ENCODE data around the gene METTL2B. TPM values are rescaled to one million over a fixed set of nuclear protein-coding genes. Genes with fewer than 3 reads are reported as not detected.
"Not testable (repeated sequence)": the region's sequence is repeated elsewhere in the genome, so short reads cannot be mapped to it uniquely, and the experiment has no call there.

METTL2B gene
- total and polyA plus RNA-seq, 4 experiments from 2014 or later, result 13.2 to 32.8 (median 25.2) TPM

DNA sequence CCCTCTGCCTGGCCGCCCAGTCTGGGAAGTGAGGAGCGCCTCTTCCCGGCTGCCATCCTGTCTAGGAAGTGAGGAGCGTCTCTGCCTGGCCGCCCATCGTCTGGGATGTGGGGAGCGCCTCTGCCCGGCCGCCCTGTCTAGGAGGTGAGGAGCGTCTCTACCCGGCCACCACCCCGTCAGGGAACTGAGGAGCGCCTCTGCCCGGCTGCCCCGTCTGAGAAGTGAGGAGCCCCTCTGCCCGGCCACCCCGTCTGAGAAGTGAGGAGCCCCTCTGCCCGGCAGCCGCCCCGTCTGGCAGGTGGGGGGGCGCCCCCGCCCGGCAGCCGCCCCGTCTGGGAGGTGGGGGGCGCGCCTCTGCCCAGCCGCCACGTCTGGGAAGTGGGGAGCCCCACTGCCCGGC, 13.2 kb upstream of the METTL2B start:
- intact Hi-C loops (cut with micrococcal nuclease); H3K9me3 ChIP-seq (ENCODE audit: control insufficient read depth in 1 of 2, low read length in 2 of 2); DNase-seq; H3K27me3 Mint-ChIP-seq; H3K4me3 Mint-ChIP-seq; H3K27me3 ChIP-seq (ENCODE audit: insufficient read depth, low read length); H3K9me3 Mint-ChIP-seq; H3K4me3 ChIP-seq (ENCODE audit: low read length in 2 of 2); POLR2A ChIA-PET (ENCODE audit: partially characterized antibody); H3K27ac ChIP-seq (ENCODE audit: low read depth, low read length); H3K36me3 ChIP-seq (ENCODE audit: insufficient read depth, low read length); H3K36me3 Mint-ChIP-seq; H3K27ac Mint-ChIP-seq: not testable (repeated sequence)
- peaks cover 6 to 13% (median 10%) of the 10 kb centered on the region in 4 donors for H3K4me1 Mint-ChIP-seq
- CTCF ChIA-PET (ENCODE audit: partially characterized antibody), result interaction anchor here (4.4 to 4.5 kb wide), 2 partner anchors 36 to 63 kb away, joined by 113 to 469 read pairs; no protein-coding TSS in a partner anchor
- H3K4me1 ChIP-seq (ENCODE audit: insufficient read depth, low read length), result peaks cover 11% of the 10 kb centered on the region

DNA sequence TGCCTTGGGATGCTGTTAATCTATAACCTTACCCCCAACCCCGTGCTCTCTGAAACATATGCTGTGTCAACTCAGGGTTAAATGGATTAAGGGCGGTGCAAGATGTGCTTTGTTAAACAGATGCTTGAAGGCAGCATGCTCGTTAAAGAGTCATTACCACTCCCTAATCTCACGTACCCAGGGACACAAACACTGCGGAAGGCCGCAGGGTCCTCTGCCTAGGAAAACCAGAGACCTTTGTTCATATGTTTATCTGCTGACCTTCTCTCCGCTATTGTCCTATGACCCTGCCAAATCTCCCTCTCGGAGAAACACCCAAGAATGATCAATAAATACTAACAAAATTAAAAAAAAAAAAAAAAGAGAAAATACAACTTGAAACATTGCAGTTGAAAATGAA, 12.6 kb upstream of the METTL2B start:
- POLR2A ChIA-PET (ENCODE audit: partially characterized antibody); H3K27ac Mint-ChIP-seq; intact Hi-C loops (cut with micrococcal nuclease): not testable (repeated sequence)

DNA sequence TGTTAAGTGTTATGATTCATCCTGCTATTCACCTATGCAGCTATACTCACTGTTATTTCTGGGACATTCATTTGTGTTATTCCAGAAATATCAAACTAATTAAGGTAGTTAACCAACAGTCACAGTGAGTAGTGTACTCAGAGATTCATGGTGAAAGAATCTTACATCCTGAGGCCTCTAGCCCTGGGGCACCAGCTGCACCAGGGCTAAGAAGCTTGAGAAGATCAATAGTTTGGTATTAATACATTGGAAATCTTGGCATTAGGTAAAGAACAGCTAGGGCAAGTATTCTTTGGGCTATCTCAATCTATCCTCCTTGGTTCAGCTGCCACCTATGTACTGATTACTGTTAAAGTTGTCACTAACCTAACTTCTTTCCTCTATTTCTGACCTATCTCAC, 9.7 kb upstream of the METTL2B start:
- H3K4me3 Mint-ChIP-seq; H3K9me3 Mint-ChIP-seq; H3K4me1 ChIP-seq (ENCODE audit: insufficient read depth, low read length); intact Hi-C loops (cut with micrococcal nuclease); H3K4me3 ChIP-seq (ENCODE audit: low read length in 2 of 2); H3K27ac Mint-ChIP-seq; CTCF ChIA-PET (ENCODE audit: partially characterized antibody); DNase-seq; POLR2A ChIA-PET (ENCODE audit: partially characterized antibody); H3K36me3 Mint-ChIP-seq; H3K27me3 Mint-ChIP-seq; H3K36me3 ChIP-seq (ENCODE audit: insufficient read depth, low read length); H3K27me3 ChIP-seq (ENCODE audit: insufficient read depth, low read length); H3K4me1 Mint-ChIP-seq; H3K9me3 ChIP-seq (ENCODE audit: control insufficient read depth in 1 of 2, low read length in 2 of 2); H3K27ac ChIP-seq (ENCODE audit: low read depth, low read length): not testable (repeated sequence)

More for the DNA sequence above, 12.6 kb upstream of the METTL2B start:
- CTCF ChIA-PET (ENCODE audit: partially characterized antibody); H3K27me3 ChIP-seq (ENCODE audit: insufficient read depth, low read length); DNase-seq; H3K9me3 Mint-ChIP-seq; H3K36me3 Mint-ChIP-seq; H3K4me3 ChIP-seq (ENCODE audit: low read length in 2 of 2); H3K4me3 Mint-ChIP-seq; H3K27ac ChIP-seq (ENCODE audit: low read depth, low read length); H3K27me3 Mint-ChIP-seq; H3K36me3 ChIP-seq (ENCODE audit: insufficient read depth, low read length); H3K4me1 ChIP-seq (ENCODE audit: insufficient read depth, low read length); H3K9me3 ChIP-seq (ENCODE audit: control insufficient read depth in 1 of 2, low read length in 2 of 2): not testable (repeated sequence)
- H3K4me1 Mint-ChIP-seq, result peaks cover 5 to 11% (median 8%) of the 10 kb centered on the region in 4 donors

DNA sequence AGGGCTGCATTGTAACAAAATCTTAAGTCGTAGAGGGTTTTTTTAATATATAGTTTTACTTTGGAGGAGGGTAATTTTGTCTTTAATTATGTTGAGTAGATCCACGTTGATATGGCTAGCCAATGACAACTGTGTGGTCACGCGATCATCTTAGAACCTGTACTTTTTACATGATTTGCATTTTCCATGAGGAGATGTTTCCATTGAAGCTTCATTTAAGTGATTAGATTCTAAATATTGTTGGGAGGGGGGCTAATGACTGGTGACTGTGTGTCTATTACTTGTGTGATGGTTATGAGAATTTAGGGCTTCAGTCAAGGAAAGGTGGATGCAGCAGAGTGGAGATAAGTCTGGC, 765 bp downstream of the METTL2B start:
- peaks cover 16 to 36% (median 24%) of the 10 kb centered on the region in 4 donors for H3K4me1 Mint-ChIP-seq
- H3K4me3 Mint-ChIP-seq, result peak overlapping the region; percentile 97 to 99 (median 98)
- ChIA-PET POLR2A (ENCODE audit: partially characterized antibody) (interaction anchor here (1.9 kb wide), 1 partner anchor 133 kb away, joined by 8 read pairs; the partner anchor contains the start of gene RBM28), CTCF (ENCODE audit: partially characterized antibody) (interaction anchor here (1.5 to 3.8 kb wide), 3 partner anchors 16 to 61 kb away, joined by 4 to 32 read pairs (median 6); no protein-coding TSS in a partner anchor)
- not testable (repeated sequence) for H3K27me3 ChIP-seq (ENCODE audit: insufficient read depth, low read length); H3K27me3 Mint-ChIP-seq; H3K36me3 ChIP-seq (ENCODE audit: insufficient read depth, low read length); DNase-seq; H3K9me3 Mint-ChIP-seq; H3K9me3 ChIP-seq (ENCODE audit: control insufficient read depth in 1 of 2, low read length in 2 of 2)
- Histone ChIP-seq H3K27ac (ENCODE audit: low read depth, low read length) (peak overlapping the region; percentile 83), H3K4me3 (ENCODE audit: low read length in 2 of 2) (peak overlapping the region; percentile 47 to 70), H3K4me1 (ENCODE audit: insufficient read depth, low read length) (peaks cover 11% of the 10 kb centered on the region)
- intact Hi-C loops (cut with micrococcal nuclease), result loop anchor here (2.0 to 5.0 kb wide), 2 partner anchors 53 to 135 kb away; partner anchors contain the start of gene RBM28
- H3K36me3 Mint-ChIP-seq, result peaks cover 3 to 22% of the 10 kb centered on the region in 2 donors
- peak overlapping the region; percentile 96 to 99 (median 98) for H3K27ac Mint-ChIP-seq

DNA sequence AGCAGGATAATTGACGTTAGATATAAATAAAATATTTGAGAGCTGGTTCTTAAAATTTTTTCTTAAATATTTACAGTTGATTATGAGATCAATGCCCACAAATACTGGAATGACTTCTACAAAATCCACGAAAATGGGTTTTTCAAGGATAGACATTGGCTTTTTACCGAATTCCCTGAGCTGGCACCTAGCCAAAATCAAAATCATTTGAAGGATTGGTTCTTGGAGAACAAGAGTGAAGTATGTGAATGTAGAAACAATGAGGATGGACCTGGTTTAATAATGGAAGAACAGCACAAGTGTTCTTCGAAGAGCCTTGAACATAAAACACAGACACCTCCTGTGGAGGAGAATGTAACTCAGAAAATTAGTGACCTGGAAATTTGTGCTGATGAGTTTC, 2.5 kb downstream of the METTL2B start:
- H3K4me1 Mint-ChIP-seq, result peaks cover 16 to 36% (median 25%) of the 10 kb centered on the region in 4 donors
- CTCF ChIA-PET (ENCODE audit: partially characterized antibody), result interaction anchor here (0.9 kb wide), 1 partner anchor 18 kb away, joined by 3 read pairs; no protein-coding TSS in a partner anchor
- intact Hi-C loops (cut with micrococcal nuclease), result loop anchor here (5.0 kb wide), 1 partner anchor 137 kb away; the partner anchor contains the start of gene RBM28
- H3K4me3 ChIP-seq (ENCODE audit: low read length in 2 of 2); POLR2A ChIA-PET (ENCODE audit: partially characterized antibody); H3K27me3 Mint-ChIP-seq; H3K27ac ChIP-seq (ENCODE audit: low read depth, low read length); H3K9me3 ChIP-seq (ENCODE audit: control insufficient read depth in 1 of 2, low read length in 2 of 2); H3K9me3 Mint-ChIP-seq; H3K36me3 ChIP-seq (ENCODE audit: insufficient read depth, low read length); H3K27me3 ChIP-seq (ENCODE audit: insufficient read depth, low read length); DNase-seq: not testable (repeated sequence)
- peak overlapping the region in 2 of 7 donors; percentile 29 to 55 for H3K27ac Mint-ChIP-seq
- H3K36me3 Mint-ChIP-seq, result peaks cover 3 to 30% of the 10 kb centered on the region in 2 donors
- H3K4me3 Mint-ChIP-seq, result peak overlapping the region in 1 of 8 donors; percentile 7
- peaks cover 11% of the 10 kb centered on the region for H3K4me1 ChIP-seq (ENCODE audit: insufficient read depth, low read length)

DNA sequence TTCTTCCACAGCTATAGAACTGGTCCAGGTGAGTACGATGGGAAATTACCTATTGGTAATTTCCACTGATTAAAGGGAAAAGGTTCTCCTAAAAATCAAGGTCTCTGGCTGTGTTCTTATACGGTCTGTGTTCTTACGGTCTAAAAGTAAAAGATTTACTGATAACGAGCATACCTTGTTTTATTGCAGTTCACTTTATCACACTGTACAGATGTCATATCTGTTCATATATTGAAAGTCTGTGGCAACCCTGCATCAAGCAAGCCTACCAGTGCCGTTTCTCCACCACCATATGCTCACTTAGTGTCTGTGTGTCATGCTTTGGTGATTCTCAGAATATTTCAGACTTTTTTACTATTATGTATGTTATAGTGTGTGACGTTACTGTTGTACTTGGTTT, 11.6 kb downstream of the METTL2B start:
- DNase-seq; H3K27me3 Mint-ChIP-seq; POLR2A ChIA-PET (ENCODE audit: partially characterized antibody); H3K9me3 Mint-ChIP-seq; H3K4me1 ChIP-seq (ENCODE audit: insufficient read depth, low read length); CTCF ChIA-PET (ENCODE audit: partially characterized antibody); H3K27ac Mint-ChIP-seq; H3K27ac ChIP-seq (ENCODE audit: low read depth, low read length); H3K36me3 ChIP-seq (ENCODE audit: insufficient read depth, low read length); H3K4me1 Mint-ChIP-seq; H3K9me3 ChIP-seq (ENCODE audit: control insufficient read depth in 1 of 2, low read length in 2 of 2); H3K4me3 Mint-ChIP-seq; H3K4me3 ChIP-seq (ENCODE audit: low read length in 2 of 2); intact Hi-C loops (cut with micrococcal nuclease); H3K27me3 ChIP-seq (ENCODE audit: insufficient read depth, low read length): not testable (repeated sequence)
- H3K36me3 Mint-ChIP-seq, result peaks cover 7 to 35% of the 10 kb centered on the region in 2 donors

DNA sequence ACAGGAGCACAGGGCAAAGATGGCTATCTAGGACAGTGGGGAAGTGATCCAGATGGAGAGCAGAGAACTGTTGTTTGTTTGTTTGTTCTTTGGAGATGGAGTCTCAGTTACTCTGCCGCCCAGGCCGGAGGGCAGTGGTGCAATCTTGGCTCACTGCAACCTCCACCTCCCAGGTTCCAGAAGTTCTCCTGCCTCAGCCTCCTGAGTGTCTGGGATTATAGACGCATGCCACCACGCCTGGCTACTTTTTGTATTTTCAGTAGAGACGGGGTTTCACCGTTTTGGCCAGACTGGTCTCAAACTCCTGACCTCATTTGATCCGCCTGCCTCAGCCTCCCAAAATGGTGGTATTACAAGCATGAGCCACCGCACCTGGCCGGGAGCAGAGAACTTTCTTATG, 20.9 kb downstream of the METTL2B start:
- DNase-seq, result no peak
- no peaks in the 10 kb centered on the region for H3K4me1 Mint-ChIP-seq
- intact Hi-C loops (cut with micrococcal nuclease), result no loop called here
- H3K36me3 Mint-ChIP-seq, result peaks cover 29 to 54% of the 10 kb centered on the region in 2 donors
- no peak overlapping the region for H3K4me3 Mint-ChIP-seq
- Histone ChIP-seq H3K4me3 (ENCODE audit: low read length in 2 of 2) (no peak overlapping the region), H3K36me3 (ENCODE audit: insufficient read depth, low read length) (peaks cover 9% of the 10 kb centered on the region), H3K4me1 (ENCODE audit: insufficient read depth, low read length) (no peaks in the 10 kb centered on the region), H3K27ac (ENCODE audit: low read depth, low read length) (no peak overlapping the region), H3K9me3 (ENCODE audit: control insufficient read depth in 1 of 2, low read length in 2 of 2) (no peaks in the 10 kb centered on the region), H3K27me3 (ENCODE audit: insufficient read depth, low read length) (no peaks in the 10 kb centered on the region)
- no peaks in the 10 kb centered on the region for H3K9me3 Mint-ChIP-seq
- H3K27ac Mint-ChIP-seq, result no peak overlapping the region
- POLR2A ChIA-PET (ENCODE audit: partially characterized antibody), result no interaction called here
- CTCF ChIA-PET (ENCODE audit: partially characterized antibody), result no interaction called here
- H3K27me3 Mint-ChIP-seq, result no peaks in the 10 kb centered on the region

DNA sequence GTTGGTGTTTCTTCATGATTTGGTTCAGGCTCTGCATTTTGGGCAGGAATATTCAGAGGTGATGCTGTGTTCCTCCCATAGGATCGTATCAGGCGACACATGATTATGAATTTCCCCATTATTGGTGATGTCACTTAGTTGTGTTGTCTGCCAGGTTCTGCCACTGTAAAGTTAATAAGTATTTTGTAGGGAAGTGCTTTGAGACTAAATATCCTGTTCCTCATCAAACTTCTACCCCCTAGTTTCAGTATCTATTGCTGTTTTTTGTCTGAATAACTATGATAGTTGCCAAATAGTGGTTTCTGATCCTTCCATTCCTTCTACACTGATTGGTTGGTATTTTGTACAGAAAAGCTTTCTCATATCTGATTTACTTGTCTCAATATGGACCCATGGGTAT, 28.9 kb downstream of the METTL2B start:
- H3K27ac ChIP-seq (ENCODE audit: low read depth, low read length); H3K27me3 ChIP-seq (ENCODE audit: insufficient read depth, low read length); intact Hi-C loops (cut with micrococcal nuclease); H3K4me3 ChIP-seq (ENCODE audit: low read length in 2 of 2); H3K9me3 ChIP-seq (ENCODE audit: control insufficient read depth in 1 of 2, low read length in 2 of 2); H3K27ac Mint-ChIP-seq; H3K27me3 Mint-ChIP-seq; H3K9me3 Mint-ChIP-seq; POLR2A ChIA-PET (ENCODE audit: partially characterized antibody); H3K4me3 Mint-ChIP-seq; H3K36me3 ChIP-seq (ENCODE audit: insufficient read depth, low read length); CTCF ChIA-PET (ENCODE audit: partially characterized antibody); DNase-seq: not testable (repeated sequence)
- peaks cover 18 to 28% of the 10 kb centered on the region in 2 donors for H3K36me3 Mint-ChIP-seq
- peaks cover 13% of the 10 kb centered on the region for H3K4me1 ChIP-seq (ENCODE audit: insufficient read depth, low read length)
- peaks cover 9 to 31% (median 15%) of the 10 kb centered on the region in 4 donors for H3K4me1 Mint-ChIP-seq

All from CD4-positive, alpha-beta memory T cell (primary cell).